GM21381 (cell line): Measurements from ENCODE around the gene ENOSF1.
"Not testable (repeated sequence)": the region's sequence is repeated elsewhere in the genome, so short reads cannot be mapped to it uniquely, and the experiment has no call there.

Experiments used
- ATAC-seq: cut with Tn5 transposase; IDR thresholded peaks from one replicate; pipeline ENCODE4 v1.9.1; 2021; ENCODE audit warnings: mild to moderate bottlenecking, moderate library complexity; ENCODE audit not compliant: unreplicated experiment

Gene ENOSF1

GRCh38 chr18:712401-713134 is at the start of gene ENOSF1:
Gene ENOSF1 (minus strand): TSS chr18:712630. CDS start chr18:712587, 43 bp downstream.
- ATAC-seq: peak; percentile 77

- not testable (repeated sequence) for ATAC-seq
These were observed 47.4 kb upstream of the ENOSF1 start for GRCh38 chr18:759864-760263.

GRCh38 chr18:755506-755905 is 43.1 kb upstream of the ENOSF1 start:
- no peak for ATAC-seq

GRCh38 chr18:754656-755055 is 42.2 kb upstream of the ENOSF1 start:
- ATAC-seq: no peak

- ATAC-seq: no peak
These were observed 38.0 kb upstream of the ENOSF1 start for GRCh38 chr18:750456-750855.

GRCh38 chr18:744832-745597 is 32.6 kb upstream of the ENOSF1 start:
- ATAC-seq: no peak

GRCh38 chr18:741931-742512 is 29.6 kb upstream of the ENOSF1 start:
- peak; percentile 66 for ATAC-seq

GRCh38 chr18:732371-732770 is 19.9 kb upstream of the ENOSF1 start:
- ATAC-seq: no peak

- ATAC-seq: no peak
These were observed 18.8 kb upstream of the ENOSF1 start for GRCh38 chr18:731185-731584.

GRCh38 chr18:730692-731091 is 18.3 kb upstream of the ENOSF1 start:
- no peak for ATAC-seq

GRCh38 chr18:730120-730519 is 17.7 kb upstream of the ENOSF1 start:
- ATAC-seq: not testable (repeated sequence)

- no peak for ATAC-seq
These were observed 13.2 kb upstream of the ENOSF1 start for GRCh38 chr18:725646-726045.

- no peak for ATAC-seq
These were observed 11.2 kb upstream of the ENOSF1 start for GRCh38 chr18:723541-724080.

- ATAC-seq: no peak
These were observed 4.6 kb upstream of the ENOSF1 start for GRCh38 chr18:717003-717402.

- no peak for ATAC-seq
These were observed 3.2 kb upstream of the ENOSF1 start for GRCh38 chr18:715626-716025.

GRCh38 chr18:713135-713490 is 683 bp upstream of the ENOSF1 start:
- ATAC-seq: no peak

- ATAC-seq: peak; percentile 63
These were observed 601 bp downstream of the ENOSF1 start for GRCh38 chr18:711657-712400.

GRCh38 chr18:711310-711656 is 1.1 kb downstream of the ENOSF1 start:
- ATAC-seq: peak; percentile 10

- no peak for ATAC-seq
These were observed 1.8 kb downstream of the ENOSF1 start for GRCh38 chr18:710418-711300.

GRCh38 chr18:709771-710170 is 2.7 kb downstream of the ENOSF1 start:
- no peak for ATAC-seq
